NCI-H510A treated with DMSO at 0.1 percent for 48 hours (cell line): Measurements from ENCODE around the gene DNAJA3.

Experiments used
- DNase-seq: peaks from one replicate; lab custom pipeline; 2025; lab: John Stamatoyannopoulos, UW

DNAJA3 gene

DNA sequence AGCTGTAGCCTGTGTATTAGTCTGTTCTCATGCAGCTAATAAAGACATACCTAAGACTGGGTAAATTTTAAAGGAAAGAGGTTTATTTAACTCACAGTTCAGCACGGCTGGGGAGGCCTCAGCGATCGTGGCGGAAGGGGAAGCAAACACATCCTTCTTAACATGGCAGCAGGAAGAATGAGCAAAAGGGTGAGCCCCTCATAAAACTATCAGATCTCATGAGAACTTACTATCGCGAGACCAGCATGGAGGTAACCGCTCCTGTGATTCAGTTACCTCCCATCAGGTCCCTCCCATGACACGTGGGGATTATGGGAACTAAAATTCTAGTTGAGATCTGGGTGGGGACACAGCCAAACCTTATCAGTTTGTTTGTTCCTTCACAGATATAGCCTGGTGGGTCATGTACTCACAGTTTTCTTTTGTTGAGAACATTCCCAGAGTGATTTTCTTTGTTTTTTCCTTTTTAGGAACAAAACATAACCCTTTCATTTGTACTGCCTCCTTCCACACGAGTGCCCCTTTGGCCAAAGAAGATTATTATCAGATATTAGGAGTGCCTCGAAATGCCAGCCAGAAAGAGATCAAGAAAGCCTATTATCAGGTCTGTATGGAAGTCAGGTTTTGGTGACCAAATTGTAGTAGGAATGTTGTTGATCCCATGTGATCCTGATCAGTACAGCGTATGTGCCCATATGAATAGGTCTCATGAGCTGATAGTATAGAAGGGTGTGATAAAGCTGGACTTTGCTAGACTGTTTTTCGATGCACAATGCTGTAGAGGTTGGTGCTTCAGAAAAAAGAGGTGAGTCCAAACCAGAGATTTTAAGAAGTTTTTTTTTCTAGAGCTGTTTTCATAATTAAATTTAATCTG is 8.5 kb downstream of the DNAJA3 start:
- DNase-seq: no peak

DNA sequence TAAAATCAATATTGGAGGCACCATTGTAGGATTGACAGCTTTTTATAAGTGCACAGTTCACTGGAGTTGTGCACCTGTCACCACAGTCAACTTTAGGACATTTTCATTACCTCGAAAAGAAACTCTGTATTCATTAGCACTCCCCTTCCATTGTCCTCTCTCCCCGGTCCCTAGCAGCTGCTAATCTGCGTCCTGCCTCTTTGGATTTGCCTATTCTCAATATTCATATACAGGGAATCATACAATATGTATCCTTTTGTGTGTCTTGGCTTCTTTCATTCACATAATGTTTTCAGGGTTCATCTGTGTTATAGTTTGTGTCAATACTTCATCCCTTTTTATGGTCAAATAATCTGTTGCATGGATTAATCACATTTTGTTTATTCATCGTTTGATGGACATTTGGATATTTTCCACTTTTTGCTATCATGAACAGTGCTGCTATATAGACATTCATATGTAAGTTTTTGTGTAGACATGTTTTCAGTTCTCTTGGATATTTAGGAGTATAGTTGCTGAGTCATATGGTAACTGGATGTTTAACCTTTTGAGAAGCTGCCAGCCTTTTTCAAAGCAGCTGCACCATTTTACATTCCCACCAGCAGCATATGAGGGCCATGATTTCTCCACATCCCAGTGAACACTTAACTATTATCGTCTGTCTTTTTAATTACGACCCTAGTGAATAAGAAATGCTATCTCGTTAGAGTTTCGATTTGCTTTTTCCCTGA is 9.8 kb downstream of the DNAJA3 start:
- no peak for DNase-seq

DNA sequence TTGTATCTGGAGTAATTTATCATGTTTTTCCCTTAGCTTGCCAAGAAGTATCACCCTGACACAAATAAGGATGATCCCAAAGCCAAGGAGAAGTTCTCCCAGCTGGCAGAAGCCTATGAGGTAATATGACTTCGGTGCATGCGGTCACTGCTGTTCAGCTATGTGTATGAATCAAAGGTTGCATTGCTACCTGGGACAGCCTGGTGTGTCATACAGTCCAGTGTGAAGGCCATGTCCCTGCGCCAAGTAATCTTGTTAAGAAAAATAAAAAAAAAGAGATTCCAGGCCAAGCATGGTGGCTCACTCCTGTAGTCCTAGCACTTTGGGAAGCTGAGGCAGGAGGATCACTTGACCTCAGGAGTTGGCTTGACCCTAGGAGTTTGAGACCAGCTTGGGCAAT is 11.7 kb downstream of the DNAJA3 start:
- DNase-seq: no peak

DNA sequence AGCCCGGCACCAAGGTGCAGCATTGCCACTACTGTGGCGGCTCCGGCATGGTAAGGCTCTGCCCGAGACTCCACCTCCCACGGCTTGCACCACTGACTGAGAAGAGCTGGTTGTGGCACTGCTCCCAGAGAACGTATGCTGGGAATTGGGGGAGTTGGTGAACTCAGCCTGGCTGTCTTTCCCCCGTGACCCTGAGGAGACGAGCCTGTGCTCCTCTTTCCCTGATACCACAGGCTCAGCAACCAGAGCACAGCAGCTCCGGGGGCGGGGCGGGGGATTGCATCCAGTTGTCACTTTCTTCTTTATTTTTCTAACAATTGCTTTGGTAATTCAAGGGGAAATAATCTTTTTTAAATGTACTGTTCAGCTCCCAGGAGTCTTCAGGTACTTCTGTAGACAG is 16.7 kb downstream of the DNAJA3 start:
- DNase-seq: no peak

DNA sequence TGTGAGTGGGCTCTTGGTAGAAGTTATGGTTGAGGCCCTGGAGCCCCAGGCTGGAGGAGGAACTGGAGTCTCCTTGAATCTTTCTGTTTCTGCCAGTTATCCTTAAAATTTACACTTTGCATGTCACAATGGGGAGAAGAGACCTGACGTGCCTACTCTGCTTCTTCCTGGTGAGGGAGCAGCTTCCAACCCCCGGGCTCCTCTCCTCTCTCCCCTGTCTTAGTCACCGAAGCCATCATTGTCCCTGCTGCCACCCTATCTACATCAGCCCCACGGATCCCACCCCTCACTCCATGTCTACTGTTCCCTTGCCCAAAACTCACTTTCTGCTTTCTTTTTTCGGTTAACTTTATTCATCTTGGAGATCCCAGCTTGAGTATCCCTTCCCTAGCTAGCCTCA is 17.6 kb downstream of the DNAJA3 start:
- no peak for DNase-seq

DNA sequence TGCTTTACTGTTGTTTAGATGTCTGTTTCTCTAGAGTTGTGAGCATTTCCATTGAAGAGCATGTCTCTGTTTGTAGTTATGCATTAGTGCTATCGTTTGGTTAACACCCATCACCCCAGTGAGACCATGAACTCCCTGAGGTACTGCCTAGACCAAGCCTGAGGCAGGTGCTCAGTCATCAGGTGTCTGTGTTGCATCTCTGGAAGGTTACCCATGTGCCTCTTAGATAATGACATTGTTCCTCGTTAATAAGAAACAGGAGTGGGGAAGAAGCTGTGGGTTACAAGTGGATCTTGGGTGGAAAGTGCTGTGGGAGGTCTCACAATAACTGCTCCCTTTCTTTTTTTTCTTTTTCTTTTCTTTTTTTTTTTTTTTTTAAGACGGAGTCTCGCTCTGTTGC is 18.3 kb downstream of the DNAJA3 start:
- no peak for DNase-seq

DNA sequence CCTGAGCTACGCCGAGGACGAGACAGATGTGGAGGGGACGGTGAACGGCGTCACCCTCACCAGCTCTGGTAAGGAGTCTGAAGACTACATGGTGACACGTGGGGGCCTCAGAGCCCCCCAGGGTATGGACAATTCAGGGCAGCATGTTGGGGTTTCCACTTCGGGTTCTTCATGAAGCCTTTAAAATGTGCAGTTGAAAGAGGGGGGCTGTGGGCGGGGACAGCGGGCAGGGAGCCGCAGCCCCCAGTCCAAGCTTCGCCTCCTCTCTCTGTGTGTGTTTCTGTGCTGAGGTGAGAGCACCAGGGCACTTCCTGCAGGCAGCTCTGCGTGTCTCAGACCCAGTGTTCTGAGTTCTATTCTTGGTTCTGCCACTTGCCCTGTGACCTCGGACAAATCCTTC is 24.8 kb downstream of the DNAJA3 start:
- no peak for DNase-seq

DNA sequence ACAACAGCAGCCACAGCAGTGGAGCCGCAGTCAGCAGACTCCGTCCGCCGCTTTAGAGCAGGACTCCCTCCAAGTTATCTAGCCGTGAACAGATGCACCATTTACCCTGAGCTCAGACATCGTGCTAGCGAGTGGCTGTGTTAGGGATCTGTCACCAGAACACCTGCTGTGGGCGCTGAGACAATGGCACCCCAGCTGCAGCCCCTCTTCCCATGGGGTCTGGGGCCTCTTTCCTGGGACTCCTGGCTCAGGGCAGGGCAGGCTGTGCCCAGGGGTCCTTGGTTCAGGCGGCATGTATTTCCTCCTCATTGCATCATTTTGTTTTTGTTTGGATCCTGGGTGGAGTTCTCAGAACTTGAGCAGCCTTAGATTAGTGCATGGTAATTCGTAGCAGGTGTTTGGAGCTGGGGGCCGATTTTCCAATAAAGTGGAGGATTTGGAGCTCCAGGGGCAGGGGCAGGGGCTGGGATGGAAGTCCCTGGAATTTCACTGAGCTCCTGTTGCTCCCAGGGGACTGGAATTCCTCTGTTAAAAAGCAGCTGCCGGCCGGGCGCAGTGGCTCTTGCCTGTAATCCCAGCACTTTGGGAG is 25.4 kb downstream of the DNAJA3 start:
- no peak for DNase-seq

- DNase-seq: no peak
Measured at GRCh38 chr16:4452674-4453073, 27.0 kb downstream of the DNAJA3 start.

- DNase-seq: no peak
Measured at GRCh38 chr16:4454623-4455022, 29.0 kb downstream of the DNAJA3 start.

- no peak for DNase-seq
Measured at GRCh38 chr16:4455081-4455480, 29.4 kb downstream of the DNAJA3 start.

GRCh38 chr16:4455951-4456350 is 30.3 kb downstream of the DNAJA3 start:
- DNase-seq: no peak

GRCh38 chr16:4460936-4461249 is 35.2 kb downstream of the DNAJA3 start:
- no peak for DNase-seq

GRCh38 chr16:4461250-4462085 is 35.8 kb downstream of the DNAJA3 start:
- DNase-seq: no peak

DNA sequence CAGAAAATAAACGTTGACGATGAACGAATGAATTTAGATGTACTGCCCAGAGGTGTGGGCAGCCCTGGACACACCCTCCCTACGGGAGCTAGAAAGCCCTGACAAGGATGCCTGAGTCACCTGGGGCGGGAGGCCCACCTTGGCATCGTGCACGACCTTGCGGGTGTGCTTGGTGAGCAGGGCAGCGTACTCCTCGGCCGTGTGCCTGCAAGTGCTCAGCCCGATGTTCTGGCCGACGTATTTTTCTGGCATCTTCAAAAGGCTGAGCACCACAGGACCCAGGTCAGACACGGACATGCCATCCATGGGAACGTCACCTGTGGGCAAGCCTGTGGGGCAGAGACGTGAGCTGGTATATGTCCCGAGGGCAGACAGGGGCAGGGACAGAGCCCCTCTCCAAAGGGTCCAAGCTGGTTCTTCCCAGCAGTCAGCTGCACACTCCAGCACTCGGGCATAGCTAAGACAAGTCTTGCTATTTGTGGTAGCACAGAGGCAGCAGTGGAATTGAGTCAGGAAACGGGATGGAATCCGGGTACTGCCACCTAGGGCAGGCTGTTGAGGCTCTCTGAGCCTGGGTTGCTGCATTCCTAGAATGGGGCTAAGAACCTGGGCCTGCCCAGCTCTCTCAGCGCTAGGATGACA is 38.0 kb downstream of the DNAJA3 start:
- DNase-seq: no peak

GRCh38 chr16:4465977-4466779 is 40.5 kb downstream of the DNAJA3 start:
- no peak for DNase-seq

GRCh38 chr16:4467916-4468315 is 42.2 kb downstream of the DNAJA3 start:
- no peak for DNase-seq

GRCh38 chr16:4468972-4469371 is 43.3 kb downstream of the DNAJA3 start:
- no peak for DNase-seq

- DNase-seq: no peak
Measured at GRCh38 chr16:4471869-4472268, 46.2 kb downstream of the DNAJA3 start.

- no peak for DNase-seq
Measured at GRCh38 chr16:4472880-4473279, 47.2 kb downstream of the DNAJA3 start.
